Panc1 (cell line): Measurements from ENCODE around the gene TPRA1. TPM values are rescaled to one million over a fixed set of nuclear protein-coding genes. Genes with fewer than 3 reads are reported as not detected.

ENCODE experiments used
- ATAC-seq: fragments of 200-7000 bp; cut with Tn5 transposase; 2 replicates; pipeline ENCODE4 v1.9.1; 2020; ENCODE audit warnings: mild to moderate bottlenecking, moderate library complexity
- BruUV-seq: library from RNA; stranded (reverse); fragments of 400-500 nt; replicated peaks from 2 replicates; lab custom pipeline; 2021; lab: Mats Ljungman, UMichigan
- CTCF ChIA-PET: fragments of 300-600 bp; sonication (Branson Sonifier 250); formaldehyde crosslinking; loops from one replicate; lab custom pipeline; 2022; ENCODE audit warnings: antibody characterized with exemption; lab: Charles Lee
- POLR2A ChIA-PET: fragments of 300-600 bp; sonication (Branson Sonifier 250); formaldehyde crosslinking; loops from one replicate; lab custom pipeline; 2022; ENCODE audit warnings: antibody characterized with exemption; lab: Charles Lee
- DNase-seq: peaks from one replicate; pipeline ENCODE4 v3.0.0-alpha.2; 2010; ENCODE audit warnings: low read depth, low spot score
- H3K27ac ChIP-seq: 2 replicates; pipeline ENCODE4 v1.5.1; 2011; ENCODE audit warnings: mild to moderate bottlenecking, low read length, inconsistent platforms
- H3K27me3 ChIP-seq: fragments of 200-500 bp; sonication (Bioruptor generic); 2 replicates; pipeline ENCODE4 v1.6.0; 2014; ENCODE audit warnings: low read length, inconsistent platforms; ENCODE audit not compliant: control insufficient read depth, insufficient read depth
- H3K36me3 ChIP-seq: fragments of 200-500 bp; sonication (Bioruptor generic); 2 replicates; pipeline ENCODE4 v1.5.1; 2014; ENCODE audit warnings: inconsistent platforms, mild to moderate bottlenecking, low read length, moderate library complexity; ENCODE audit not compliant: control insufficient read depth, insufficient read depth
- H3K4me1 ChIP-seq: 2 replicates; pipeline ENCODE4 v1.5.1; 2011; ENCODE audit warnings: inconsistent platforms, mild to moderate bottlenecking, low read length, moderate library complexity; ENCODE audit not compliant: control insufficient read depth, insufficient read depth
- H3K4me3 ChIP-seq, 2 experiments: 2 replicates each; pipeline ENCODE4 v1.5.1; 2011 to 2012; ENCODE audit warnings: low read depth in 2 of 2, low read length in 2 of 2, mild to moderate bottlenecking in 2 of 2, inconsistent platforms in 1 of 2, moderate library complexity in 1 of 2
- H3K9me3 ChIP-seq: fragments of 200-500 bp; sonication (Bioruptor generic); 2 replicates; pipeline ENCODE4 v1.5.1; 2014; ENCODE audit warnings: low read depth, mild to moderate bottlenecking, inconsistent platforms, low read length, moderate library complexity; ENCODE audit not compliant: control insufficient read depth, insufficient read depth
- CTCF ChIP-seq: fragments of 450-650 bp; IDR thresholded peaks from 2 replicates; pipeline ENCODE4 v1.5.1; 2017; ENCODE audit warnings: mild to moderate bottlenecking
- POLR2AphosphoS5 ChIP-seq: IDR thresholded peaks from 2 replicates; pipeline ENCODE4 v1.6.1; 2012; ENCODE audit warnings: mild to moderate bottlenecking, low read depth, low read length, moderate library complexity
- REST ChIP-seq, 2 experiments: IDR thresholded peaks; 2 replicates each; pipeline ENCODE4 v1.6.1; 2011 to 2012; ENCODE audit warnings: low read depth in 2 of 2, control low read depth in 1 of 2, low read length in 1 of 2, mild to moderate bottlenecking in 1 of 2, moderate library complexity in 1 of 2; ENCODE audit not compliant: insufficient read depth in 1 of 2
- SIN3A ChIP-seq: IDR thresholded peaks from 2 replicates; pipeline ENCODE4 v1.6.1; 2012; ENCODE audit warnings: low read depth, mild to moderate bottlenecking, low read length, moderate library complexity, borderline replicate concordance; ENCODE audit not compliant: insufficient read depth
- TCF7L2 ChIP-seq: IDR thresholded peaks from 2 replicates; pipeline ENCODE4 v1.6.1; 2011; ENCODE audit warnings: mild to moderate bottlenecking, low read depth, low read length, inconsistent platforms
- in situ Hi-C: cut with HindIII; loops from 2 replicates; pipeline ENCODE4 v1.10.0; 2016; ENCODE audit warnings: low sequenced_read_pairs, low pct_unique_long_range_greater_than_20kb
- intact Hi-C: fragments of 100-400 bp; cut with micrococcal nuclease; formaldehyde crosslinking; loops from one replicate; pipeline ENCODE4 v1.10.0; 2022; ENCODE audit not compliant: unreplicated experiment
- total RNA-seq: library from RNA; stranded (reverse); gene quantifications from one replicate; pipeline ENCODE4 v1.2.1, GENCODE V29; 2021; ENCODE audit not compliant: unreplicated experiment

Gene TPRA1
- total RNA-seq, 1 experiment from 2014 or later, result 42.6 TPM

- TF ChIP-seq CTCF, result no peak
- no peak for TF ChIP-seq SIN3A
- no peak for TF ChIP-seq TCF7L2
- TF ChIP-seq REST (IDR thresholded peaks at IDR 0.05; ENCODE audit: insufficient read depth in 1 of 2, low read depth in 2 of 2, low read length in 1 of 2), result no peak
- TF ChIP-seq POLR2AphosphoS5, result no peak
- Histone ChIP-seq H3K27me3 (peaks cover 18% of the 10 kb centered on the region), H3K9me3 (no peaks in the 10 kb centered on the region), H3K27ac (no peak overlapping the region), H3K4me1 (0 out of 2 replicates have a peak, but pooled peaks cover 3% of the 10 kb centered on the region), H3K36me3 (no peaks in the 10 kb centered on the region), H3K4me3 (no peak overlapping the region)
- BruUV-seq, result no TSS peak
- no peak for DNase-seq
- ChIA-PET POLR2A (no interaction called here), CTCF (no interaction called here)
- ATAC-seq, result no peak
- intact Hi-C loops (no loop called here), in situ Hi-C loops (no loop called here)
These were observed 41.7 kb upstream of the TPRA1 start for GRCh38 chr3:127632035-127632820.

GRCh38 chr3:127630811-127631714 lies 40.5 kb upstream of the TPRA1 start:
- DNase-seq (no peak), ATAC-seq (no peak)
- ChIA-PET POLR2A (no interaction called here), CTCF (no interaction called here)
- no TSS peak for BruUV-seq
- H3K4me1 ChIP-seq, result 0 out of 2 replicates have a peak, but pooled peaks cover 3% of the 10 kb centered on the region
- H3K9me3 ChIP-seq, result no peaks in the 10 kb centered on the region
- no peak overlapping the region for H3K4me3 ChIP-seq
- H3K27me3 ChIP-seq, result peaks cover 19% of the 10 kb centered on the region
- H3K27ac ChIP-seq, result no peak overlapping the region
- H3K36me3 ChIP-seq, result no peaks in the 10 kb centered on the region
- intact Hi-C loops, result no loop called here
- no peak for TF ChIP-seq CTCF
- no peak for TF ChIP-seq SIN3A
- no peak for TF ChIP-seq POLR2AphosphoS5
- TF ChIP-seq TCF7L2, result no peak
- no peak for TF ChIP-seq REST (IDR thresholded peaks at IDR 0.05; ENCODE audit: insufficient read depth in 1 of 2, low read depth in 2 of 2, low read length in 1 of 2)
- in situ Hi-C loops, result no loop called here
